ENCODE measurements around the gene ZNF281.

DNA sequence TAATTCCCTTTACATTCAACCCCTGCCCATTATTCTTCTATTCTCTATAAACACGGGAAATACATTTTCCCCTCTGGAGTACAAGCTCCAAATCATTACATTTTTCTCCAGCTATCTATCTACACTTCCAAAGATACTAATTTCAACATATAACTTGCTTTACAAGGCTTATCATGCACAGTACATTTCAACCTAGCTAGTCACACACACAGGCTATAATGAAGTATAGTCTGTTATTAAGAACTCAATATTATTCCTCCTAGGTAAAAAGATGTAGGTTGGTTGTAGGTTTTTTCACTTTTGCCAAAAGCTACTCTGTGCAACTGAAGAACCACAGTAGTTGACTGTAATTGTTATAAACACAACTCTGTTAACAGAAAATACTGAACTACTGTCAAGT is 8.1 kb downstream of the ZNF281 start:
- TF ChIP-seq, protein P1, sequence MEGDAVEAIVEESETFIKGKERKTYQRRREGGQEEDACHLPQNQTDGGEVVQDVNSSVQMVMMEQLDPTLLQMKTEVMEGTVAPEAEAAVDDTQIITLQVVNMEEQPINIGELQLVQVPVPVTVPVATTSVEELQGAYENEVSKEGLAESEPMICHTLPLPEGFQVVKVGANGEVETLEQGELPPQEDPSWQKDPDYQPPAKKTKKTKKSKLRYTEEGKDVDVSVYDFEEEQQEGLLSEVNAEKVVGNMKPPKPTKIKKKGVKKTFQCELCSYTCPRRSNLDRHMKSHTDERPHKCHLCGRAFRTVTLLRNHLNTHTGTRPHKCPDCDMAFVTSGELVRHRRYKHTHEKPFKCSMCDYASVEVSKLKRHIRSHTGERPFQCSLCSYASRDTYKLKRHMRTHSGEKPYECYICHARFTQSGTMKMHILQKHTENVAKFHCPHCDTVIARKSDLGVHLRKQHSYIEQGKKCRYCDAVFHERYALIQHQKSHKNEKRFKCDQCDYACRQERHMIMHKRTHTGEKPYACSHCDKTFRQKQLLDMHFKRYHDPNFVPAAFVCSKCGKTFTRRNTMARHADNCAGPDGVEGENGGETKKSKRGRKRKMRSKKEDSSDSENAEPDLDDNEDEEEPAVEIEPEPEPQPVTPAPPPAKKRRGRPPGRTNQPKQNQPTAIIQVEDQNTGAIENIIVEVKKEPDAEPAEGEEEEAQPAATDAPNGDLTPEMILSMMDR (IDR thresholded peaks at IDR 0.05; ENCODE audit: low read length) = no peak
- no peak for TF ChIP-seq EZH2phosphoT487 (IDR thresholded peaks at IDR 0.05; ENCODE audit: low read length)

Measured in MM.1S (cell line).